Gastroesophageal sphincter (tissue), 4 donors: ENCODE measurements around the gene WDR93. TPM values are rescaled to one million over a fixed set of nuclear protein-coding genes. Genes with fewer than 3 reads are reported as not detected.
A peak's percentile ranks its signal among the peaks of the same experiment; 100 is the strongest.

Experiments used
- ATAC-seq: fragments of 150-250 bp; one replicate; pipeline ENCODE4 v1.9.1; 2016; ENCODE audit warnings: mild to moderate bottlenecking, moderate library complexity
- H3K27ac ChIP-seq, 4 donors: fragments of 200-600 bp; sonication (generic) in 3 of 4; 1 replicate in 3 of 4; 2 replicates in 1 of 4; pipeline ENCODE4 v1.5.1; 2016 to 2019
- H3K27me3 ChIP-seq: fragments of 200-600 bp; sonication (generic); one replicate; pipeline ENCODE4 v1.5.1; 2019
- H3K36me3 ChIP-seq, 2 donors: fragments of 200-600 bp; sonication (generic); one replicate each; pipeline ENCODE4 v1.5.1; 2019; ENCODE audit warnings: control low read depth in 1 of 2
- H3K4me1 ChIP-seq, 3 donors: fragments of 200-600 bp; sonication (generic); 1 replicate in 2 of 3; 2 replicates in 1 of 3; pipeline ENCODE4 v1.5.1; 2016 to 2019; ENCODE audit warnings: control low read depth in 2 of 3
- H3K4me3 ChIP-seq, 2 donors: fragments of 200-600 bp; sonication (generic); one replicate each; pipeline ENCODE4 v1.5.1; 2019; ENCODE audit warnings: mild to moderate bottlenecking in 1 of 2, moderate library complexity in 1 of 2
- H3K9me3 ChIP-seq, 3 donors: fragments of 200-600 bp; sonication (generic); one replicate each; pipeline ENCODE4 v1.5.1; 2017 to 2019; ENCODE audit warnings: control low read depth in 2 of 3
- EP300 ChIP-seq: sonication (generic); formaldehyde crosslinking; IDR thresholded peaks from one replicate; pipeline ENCODE4 v1.6.1; 2017; ENCODE audit warnings: antibody characterized with exemption, mild to moderate bottlenecking
- POLR2A ChIP-seq, 2 donors: fragments of 450-650 bp; IDR thresholded peaks; one replicate each; pipeline ENCODE4 v1.6.1; 2017; ENCODE audit warnings: antibody characterized with exemption in 2 of 2, mild to moderate bottlenecking in 2 of 2, moderate library complexity in 1 of 2
- POLR2AphosphoS5 ChIP-seq: sonication (generic); formaldehyde crosslinking; IDR thresholded peaks from one replicate; pipeline ENCODE4 v1.6.1; 2017; ENCODE audit warnings: antibody characterized with exemption
- WGBS, 2 donors: methylation state at CpG; one replicate each; pipeline ENCODE4 v1.1.5; 2018; ENCODE audit warnings: low coverage in 1 of 2; 5-methylcytosine and 5-hydroxymethylcytosine counted together
- total RNA-seq, 4 donors: library from RNA; depleted of rRNA; stranded (reverse); fragments of >200 nt; gene quantifications; one replicate each; pipeline ENCODE4 v1.1.0, GENCODE V29; 2016
- TF ChIP-seq, protein P1 (sequence below), 4 experiments: fragments of 200-600 bp in 2 of 4; fragments of 450-650 bp in 2 of 4; sonication (generic) in 1 of 4; IDR thresholded peaks; one replicate each; pipeline ENCODE4 v1.5.1; 2017 to 2019; ENCODE audit warnings: antibody characterized with exemption in 4 of 4, mild to moderate bottlenecking in 2 of 4, moderate library complexity in 2 of 4

WDR93 gene
- total RNA-seq, 4 donors from 2014 or later = 0.15 TPM; not detected in 3

DNA sequence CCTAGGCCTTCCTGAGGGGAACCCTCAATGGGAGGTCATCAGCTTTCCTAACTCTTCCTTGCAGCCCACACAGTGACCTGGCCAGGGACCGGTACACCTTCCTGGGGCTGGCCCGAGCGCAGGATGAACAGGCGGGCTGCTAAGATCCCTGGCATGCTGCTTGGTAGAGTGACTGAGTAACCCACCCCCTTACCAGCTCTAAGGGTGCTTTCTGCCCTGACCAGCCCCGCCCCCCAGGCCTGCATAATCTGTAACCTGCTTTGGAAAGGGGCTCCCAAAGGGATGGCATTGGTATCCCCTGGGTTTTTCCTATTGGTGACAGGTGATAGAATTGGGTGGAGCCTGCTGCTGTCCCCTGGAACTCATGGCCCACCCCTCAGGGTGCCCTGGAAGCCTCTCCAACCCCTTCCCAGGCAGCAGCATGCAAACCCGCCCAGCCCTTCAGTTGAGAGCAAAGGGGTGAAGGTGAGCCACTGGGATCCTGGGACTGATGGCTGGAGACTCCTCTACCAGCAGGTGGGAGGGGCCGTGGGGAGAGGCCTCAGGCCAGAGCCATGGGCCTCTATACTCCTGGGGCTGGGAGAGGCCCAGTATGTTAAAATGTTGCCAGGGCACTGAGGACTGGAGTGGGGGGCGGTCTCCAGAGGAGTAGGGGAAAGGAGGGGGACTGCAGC is 24.3 kb upstream of the WDR93 start:
- no peak for ATAC-seq
- Histone ChIP-seq H3K4me1 (peaks cover 0 to 30% (median 10%) of the 10 kb centered on the region in 3 donors), H3K27me3 (no peaks in the 10 kb centered on the region), H3K27ac (peak overlapping the region; percentile 51 to 91 (median 88)), H3K4me3 (peak overlapping the region in 1 of 2 donors; percentile 57), H3K9me3 (no peaks in the 10 kb centered on the region), H3K36me3 (no peaks in the 10 kb centered on the region)
- 80% methylated on average over 1 of the region's 8 CpGs; no CpG with 5 or more reads in 1 of the 2 donors for WGBS, 2 donors
- TF ChIP-seq POLR2A (IDR thresholded peaks at IDR 0.05) (no peak), POLR2AphosphoS5 (no peak), EP300 (no peak)
- TF ChIP-seq, protein P1, sequence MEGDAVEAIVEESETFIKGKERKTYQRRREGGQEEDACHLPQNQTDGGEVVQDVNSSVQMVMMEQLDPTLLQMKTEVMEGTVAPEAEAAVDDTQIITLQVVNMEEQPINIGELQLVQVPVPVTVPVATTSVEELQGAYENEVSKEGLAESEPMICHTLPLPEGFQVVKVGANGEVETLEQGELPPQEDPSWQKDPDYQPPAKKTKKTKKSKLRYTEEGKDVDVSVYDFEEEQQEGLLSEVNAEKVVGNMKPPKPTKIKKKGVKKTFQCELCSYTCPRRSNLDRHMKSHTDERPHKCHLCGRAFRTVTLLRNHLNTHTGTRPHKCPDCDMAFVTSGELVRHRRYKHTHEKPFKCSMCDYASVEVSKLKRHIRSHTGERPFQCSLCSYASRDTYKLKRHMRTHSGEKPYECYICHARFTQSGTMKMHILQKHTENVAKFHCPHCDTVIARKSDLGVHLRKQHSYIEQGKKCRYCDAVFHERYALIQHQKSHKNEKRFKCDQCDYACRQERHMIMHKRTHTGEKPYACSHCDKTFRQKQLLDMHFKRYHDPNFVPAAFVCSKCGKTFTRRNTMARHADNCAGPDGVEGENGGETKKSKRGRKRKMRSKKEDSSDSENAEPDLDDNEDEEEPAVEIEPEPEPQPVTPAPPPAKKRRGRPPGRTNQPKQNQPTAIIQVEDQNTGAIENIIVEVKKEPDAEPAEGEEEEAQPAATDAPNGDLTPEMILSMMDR (IDR thresholded peaks at IDR 0.05) = no peak

GRCh38 chr15:89666858-89667705 is 23.5 kb upstream of the WDR93 start:
- H3K27ac ChIP-seq = peak overlapping the region in 3 of 4 donors; percentile 86 to 91 (median 90)
- TF ChIP-seq EP300 = no peak
- TF ChIP-seq POLR2AphosphoS5 = no peak
- H3K4me1 ChIP-seq = peaks cover 0 to 36% (median 11%) of the 10 kb centered on the region in 3 donors
- no peaks in the 10 kb centered on the region for H3K36me3 ChIP-seq
- H3K4me3 ChIP-seq = no peak overlapping the region
- ATAC-seq = no peak
- H3K27me3 ChIP-seq = no peaks in the 10 kb centered on the region
- WGBS, 2 donors = 79% methylated on average over 2 of the region's 13 CpGs; no CpG with 5 or more reads in 1 of the 2 donors
- no peaks in the 10 kb centered on the region for H3K9me3 ChIP-seq

GRCh38 chr15:89667706-89667960 is 23.0 kb upstream of the WDR93 start:
- Histone ChIP-seq H3K27me3 (no peaks in the 10 kb centered on the region), H3K9me3 (no peaks in the 10 kb centered on the region)
- TF ChIP-seq, protein P1 (IDR thresholded peaks at IDR 0.05) = no peak
- TF ChIP-seq EP300 = no peak
- TF ChIP-seq POLR2AphosphoS5 = no peak
- TF ChIP-seq POLR2A (IDR thresholded peaks at IDR 0.05) = no peak

DNA sequence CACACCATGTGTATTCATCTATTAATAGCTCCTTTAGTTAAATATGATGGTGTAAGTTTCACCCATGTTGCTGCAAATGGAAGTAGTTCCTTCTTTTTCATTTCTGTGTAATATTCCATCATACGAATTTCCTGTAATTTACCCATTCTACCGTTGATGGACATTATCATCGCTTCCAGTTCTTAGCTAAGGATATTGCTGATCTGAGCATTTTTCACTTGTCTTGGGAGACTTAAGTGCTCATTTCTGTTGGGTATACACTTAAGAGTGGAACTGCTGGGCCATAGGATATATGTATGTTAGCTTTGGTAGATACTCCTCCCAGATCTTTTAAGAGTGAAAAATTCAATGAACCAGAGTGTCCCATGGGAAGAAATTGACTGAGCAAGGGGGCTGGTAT is 22.4 kb upstream of the WDR93 start:
- TF ChIP-seq EP300 = no peak
- TF ChIP-seq, protein P1 (IDR thresholded peaks at IDR 0.05) = no peak
- no peak for TF ChIP-seq POLR2A (IDR thresholded peaks at IDR 0.05)
- no peak for TF ChIP-seq POLR2AphosphoS5
- no peaks in the 10 kb centered on the region for H3K36me3 ChIP-seq
- no peak overlapping the region for H3K4me3 ChIP-seq
- ATAC-seq = no peak
- 93 to 100% methylated on average over 2 to 3 of the region's 3 CpGs for WGBS, 2 donors
- H3K9me3 ChIP-seq = no peaks in the 10 kb centered on the region
- H3K4me1 ChIP-seq = peaks cover 0 to 38% (median 17%) of the 10 kb centered on the region in 3 donors
- H3K27me3 ChIP-seq = no peaks in the 10 kb centered on the region
- no peak overlapping the region for H3K27ac ChIP-seq

More at GRCh38 chr15:89667706-89667960, 23.0 kb upstream of the WDR93 start:
- Histone ChIP-seq H3K4me1 (peaks cover 0 to 38% (median 17%) of the 10 kb centered on the region in 3 donors), H3K36me3 (no peaks in the 10 kb centered on the region), H3K27ac (no peak overlapping the region), H3K4me3 (no peak overlapping the region)
- WGBS, 2 donors = no CpG with 5 or more reads among the region's 7 CpGs
- no peak for ATAC-seq

DNA sequence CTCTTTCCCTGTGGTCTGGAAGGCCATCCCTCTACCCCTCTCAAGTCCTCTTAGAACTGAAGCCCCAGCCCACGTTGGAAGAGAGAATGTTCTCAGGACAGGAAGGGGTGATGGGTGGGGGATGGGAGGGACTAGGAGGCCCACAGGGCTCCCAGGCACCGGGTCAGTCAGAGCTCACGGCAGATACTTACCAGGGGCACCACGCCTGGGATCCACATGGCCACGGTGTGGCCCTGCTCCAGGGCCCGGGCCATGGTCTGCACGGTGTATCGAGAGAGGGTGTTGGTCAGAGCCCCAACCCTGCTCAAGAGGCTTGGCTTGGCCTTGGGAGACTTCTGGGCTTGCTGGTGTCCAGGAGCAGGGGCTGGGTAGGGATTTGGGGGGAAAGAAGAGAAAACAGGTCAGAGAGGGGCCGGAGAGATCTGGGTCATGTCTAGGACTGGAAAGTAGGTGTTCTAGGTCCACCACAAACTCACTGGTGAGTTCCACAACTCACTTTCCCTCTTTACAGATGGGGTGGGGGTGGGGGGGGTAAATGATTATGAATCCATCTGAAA is 21.2 kb upstream of the WDR93 start:
- Histone ChIP-seq H3K4me1 (peaks cover 0 to 39% (median 17%) of the 10 kb centered on the region in 3 donors), H3K4me3 (no peak overlapping the region), H3K36me3 (no peaks in the 10 kb centered on the region), H3K27ac (no peak overlapping the region), H3K9me3 (no peaks in the 10 kb centered on the region), H3K27me3 (no peaks in the 10 kb centered on the region)
- ATAC-seq = no peak
- WGBS, 2 donors = 49 to 60% methylated on average over 1 to 2 of the region's 9 CpGs
- no peak for TF ChIP-seq POLR2AphosphoS5
- TF ChIP-seq, protein P1 (IDR thresholded peaks at IDR 0.05) = no peak
- TF ChIP-seq EP300 = no peak
- TF ChIP-seq POLR2A (IDR thresholded peaks at IDR 0.05) = no peak
